ENCODE measurements around the gene BAX.
"Not testable (repeated sequence)": the region's sequence is repeated elsewhere in the genome, so short reads cannot be mapped to it uniquely, and the experiment has no call there.

The BAX gene

GRCh38 chr19:48954595-48955307, at the start of gene BAX:
Gene BAX (plus strand): TSS chr19:48954875. CDS start chr19:48954929, 54 bp downstream.
- peak; percentile 88 to 94 for DNase-seq (ENCODE audit: low read depth in 1 of 2, low spot score in 1 of 2)

DNA sequence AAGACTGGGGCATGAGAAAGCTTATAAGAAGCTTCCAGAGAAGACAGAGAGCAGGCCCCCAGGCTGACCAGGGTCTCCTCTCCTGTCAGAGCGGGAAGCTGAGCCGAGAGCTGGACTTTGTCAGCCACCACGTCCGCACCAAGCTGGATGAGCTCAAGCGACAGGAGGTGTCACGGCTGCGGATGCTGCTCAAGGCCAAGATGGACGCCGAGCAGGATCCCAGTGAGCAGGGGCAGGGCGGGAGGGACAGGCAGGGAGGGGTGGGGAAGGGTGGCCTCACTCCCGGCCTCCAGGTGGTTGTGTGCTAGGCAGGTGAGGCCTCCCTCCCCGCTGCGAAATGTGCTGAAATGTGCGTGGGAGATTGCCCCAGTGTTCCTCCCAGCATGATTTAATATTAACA, 49.0 kb upstream of the BAX start:
- DNase-seq (ENCODE audit: low read depth in 1 of 2, low spot score in 1 of 2) = no peak

GRCh38 chr19:48906324-48906723, 48.4 kb upstream of the BAX start:
- no peak for DNase-seq (ENCODE audit: low read depth in 1 of 2, low spot score in 1 of 2)

GRCh38 chr19:48907671-48908070, 47.0 kb upstream of the BAX start:
- DNase-seq (ENCODE audit: low read depth in 1 of 2, low spot score in 1 of 2) = no peak

- DNase-seq (ENCODE audit: low read depth in 1 of 2, low spot score in 1 of 2) = not testable (repeated sequence)
Measured at GRCh38 chr19:48909424-48910077, 45.1 kb upstream of the BAX start.

DNA sequence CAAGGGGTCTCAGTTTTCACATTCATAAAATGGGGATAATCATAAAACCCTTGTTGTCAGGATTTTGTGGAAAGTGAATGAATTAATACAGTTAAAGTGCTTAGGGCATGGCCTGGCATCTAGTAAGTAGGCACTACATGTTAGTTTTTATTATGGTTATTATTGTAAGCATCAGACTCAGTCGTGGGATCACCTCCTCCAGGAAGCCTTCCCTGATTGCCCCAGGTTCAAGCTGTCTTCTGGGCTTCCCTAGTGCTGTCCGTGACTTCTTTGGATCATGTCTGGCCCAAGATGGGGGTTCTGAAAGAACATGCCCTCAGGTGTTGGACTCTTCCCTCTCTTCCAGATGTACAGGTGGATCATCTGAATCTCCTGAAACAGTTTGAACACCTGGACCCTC, 43.9 kb upstream of the BAX start:
- DNase-seq (ENCODE audit: low read depth in 1 of 2, low spot score in 1 of 2) = no peak

GRCh38 chr19:48913114-48913889, 41.4 kb upstream of the BAX start:
- DNase-seq (ENCODE audit: low read depth in 1 of 2, low spot score in 1 of 2) = no peak

DNA sequence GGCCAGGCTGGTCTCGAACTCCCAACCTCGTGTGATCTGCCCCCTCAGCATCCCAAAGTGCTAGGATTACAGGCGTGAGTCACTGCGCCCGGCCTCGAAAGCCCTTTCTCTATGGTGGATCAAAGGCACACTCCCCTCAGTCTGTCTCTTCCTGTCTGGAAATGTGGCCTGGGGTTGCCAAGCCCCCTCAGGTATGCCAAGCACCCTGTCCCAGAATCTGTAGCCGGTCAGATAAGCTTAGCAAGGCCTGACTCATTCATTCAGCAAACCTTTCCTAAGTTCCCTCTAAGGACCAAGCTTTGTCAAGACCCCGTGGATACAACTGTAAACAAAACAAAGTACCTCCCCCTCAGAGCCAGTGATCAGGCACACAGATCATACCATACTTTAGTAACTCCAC, 40.5 kb upstream of the BAX start:
- DNase-seq (ENCODE audit: low read depth in 1 of 2, low spot score in 1 of 2) = no peak

DNA sequence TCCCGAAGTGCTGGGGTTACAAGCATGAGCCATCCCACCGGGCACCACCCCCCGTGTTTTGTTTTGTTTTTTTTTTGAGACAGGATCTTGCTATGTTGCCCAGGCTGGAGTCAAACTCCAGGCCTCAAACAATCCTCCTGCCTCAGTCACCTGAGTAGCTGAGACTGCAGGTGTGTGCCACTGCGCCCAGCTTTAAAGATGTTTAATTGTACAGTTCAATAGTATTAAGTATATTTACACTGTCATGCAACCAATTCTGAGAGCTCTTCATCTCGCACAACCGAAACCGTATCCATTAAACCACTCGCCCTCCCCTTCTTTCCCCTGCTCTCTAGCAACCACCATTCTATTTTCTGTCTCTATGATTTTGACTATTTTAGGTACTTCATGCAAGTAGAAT, 38.9 kb upstream of the BAX start:
- DNase-seq (ENCODE audit: low read depth in 1 of 2, low spot score in 1 of 2) = no peak

DNA sequence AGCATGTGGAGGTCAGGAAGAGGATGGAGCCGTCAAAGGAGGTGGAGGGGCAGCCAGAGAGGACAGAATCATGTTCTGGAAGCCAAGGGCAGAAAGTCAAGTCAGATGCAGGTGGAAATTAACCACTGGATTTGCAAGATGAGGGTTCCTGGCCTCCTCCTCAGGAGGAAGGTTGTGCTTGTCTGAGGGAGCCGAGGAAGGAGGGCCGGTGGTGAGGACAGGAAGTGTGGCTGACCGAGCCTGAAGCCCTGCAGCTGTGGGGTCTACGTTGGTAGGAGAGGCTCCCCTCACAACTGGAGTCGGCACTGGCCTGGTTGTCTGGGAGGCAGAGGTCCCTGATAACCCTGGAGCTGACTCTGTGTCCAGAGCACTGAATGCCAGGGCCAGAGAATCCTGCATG, 36.6 kb upstream of the BAX start:
- DNase-seq (ENCODE audit: low read depth in 1 of 2, low spot score in 1 of 2) = no peak

- no peak for DNase-seq (ENCODE audit: low read depth in 1 of 2, low spot score in 1 of 2)
Measured at GRCh38 chr19:48918801-48919247, 35.9 kb upstream of the BAX start.

GRCh38 chr19:48919271-48919670, 35.4 kb upstream of the BAX start:
- DNase-seq (ENCODE audit: low read depth in 1 of 2, low spot score in 1 of 2) = not testable (repeated sequence)

DNA sequence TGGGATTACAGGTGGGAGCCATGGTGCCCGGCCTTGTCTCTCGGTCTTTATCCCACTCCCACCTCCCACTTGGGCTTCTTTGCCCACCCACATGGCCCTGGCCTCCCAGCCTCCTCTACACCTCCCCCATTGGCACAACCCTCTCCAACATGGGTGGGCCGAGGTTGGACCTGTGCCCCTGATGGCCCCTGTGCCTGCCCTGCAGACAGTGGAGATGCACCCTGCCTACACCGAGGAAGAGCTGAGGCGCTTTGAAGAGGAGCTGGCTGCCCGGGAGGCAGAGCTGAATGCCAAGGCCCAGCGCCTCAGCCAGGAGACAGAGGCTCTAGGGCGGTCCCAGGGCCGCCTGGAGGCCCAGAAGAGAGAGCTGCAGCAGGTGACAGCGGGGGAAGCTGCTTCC, 33.7 kb upstream of the BAX start:
- no peak for DNase-seq (ENCODE audit: low read depth in 1 of 2, low spot score in 1 of 2)

- no peak for DNase-seq (ENCODE audit: low read depth in 1 of 2, low spot score in 1 of 2)
Measured at GRCh38 chr19:48921721-48922500, 32.8 kb upstream of the BAX start.

- DNase-seq (ENCODE audit: low read depth in 1 of 2, low spot score in 1 of 2) = no peak
Measured at GRCh38 chr19:48922548-48923490, 31.9 kb upstream of the BAX start.

DNA sequence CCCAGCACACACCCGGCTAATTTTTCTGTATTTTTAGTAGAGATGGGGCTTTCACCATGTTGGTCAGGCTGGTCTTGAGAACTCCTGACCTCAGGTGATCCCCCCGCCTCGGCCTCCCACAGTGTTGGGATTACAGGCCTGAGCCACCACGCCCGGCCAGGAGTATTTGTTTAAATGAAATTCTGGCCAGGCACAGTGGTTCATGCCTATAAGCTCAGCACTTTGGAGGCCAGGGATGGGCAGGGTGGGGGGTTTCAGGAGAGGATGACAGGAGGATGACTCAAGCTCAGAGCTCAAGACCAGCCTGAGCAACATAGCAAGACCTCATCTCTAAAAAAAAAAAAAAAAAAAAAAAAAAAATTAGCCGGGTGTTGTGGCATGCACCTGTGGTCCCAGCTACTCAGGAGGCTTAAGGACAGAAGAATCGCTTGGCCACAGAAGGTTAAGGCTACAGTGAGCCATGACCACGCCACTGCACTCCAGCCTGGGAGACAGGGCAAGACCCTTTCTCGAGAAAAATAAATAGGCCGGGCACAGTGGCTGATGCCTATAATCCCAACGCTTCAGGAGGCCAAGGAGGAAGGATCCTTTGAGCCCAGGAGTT, 29.3 kb upstream of the BAX start:
- DNase-seq (ENCODE audit: low read depth in 1 of 2, low spot score in 1 of 2) = no peak

- not testable (repeated sequence) for DNase-seq (ENCODE audit: low read depth in 1 of 2, low spot score in 1 of 2)
Measured at GRCh38 chr19:48925890-48926289, 28.8 kb upstream of the BAX start.

GRCh38 chr19:48926909-48927308, 27.8 kb upstream of the BAX start:
- DNase-seq (ENCODE audit: low read depth in 1 of 2, low spot score in 1 of 2) = peak in 1 of 2 donors; percentile 26

GRCh38 chr19:48927692-48928091, 27.0 kb upstream of the BAX start:
- not testable (repeated sequence) for DNase-seq (ENCODE audit: low read depth in 1 of 2, low spot score in 1 of 2)

All from activated CD4-positive, alpha-beta T cell treated with anti-CD3 and anti-CD28 coated beads, Interleukin-2, amount 50 U/mL, for 24 hours (primary cell).